ENCODE data around the gene C19orf18.

C19orf18 gene

GRCh38 chr19:57954996-57955395 lies 19.3 kb downstream of the C19orf18 start:
- no peak for DNase-seq (ENCODE audit: low spot score)
- POLR2A ChIA-PET (ENCODE audit: low non-redundant PET) = no interaction called here
- TF ChIP-seq CTCF (conservative IDR thresholded peaks at IDR 0.05; ENCODE audit: low read depth) = no peak
- CTCF ChIA-PET = no interaction called here
- no peak overlapping the region for H3K27ac ChIP-seq

- ChIA-PET CTCF (no interaction called here), POLR2A (ENCODE audit: low non-redundant PET) (no interaction called here)
- no peak overlapping the region for H3K27ac ChIP-seq
- no peak for DNase-seq (ENCODE audit: low spot score)
- no peak for TF ChIP-seq CTCF (conservative IDR thresholded peaks at IDR 0.05; ENCODE audit: low read depth)
These were observed 24.6 kb downstream of the C19orf18 start for GRCh38 chr19:57949702-57950101.

GRCh38 chr19:57949296-57949695 lies 25.0 kb downstream of the C19orf18 start:
- no peak for TF ChIP-seq CTCF (conservative IDR thresholded peaks at IDR 0.05; ENCODE audit: low read depth)
- CTCF ChIA-PET = no interaction called here
- H3K27ac ChIP-seq = no peak overlapping the region
- no peak for DNase-seq (ENCODE audit: low spot score)
- POLR2A ChIA-PET (ENCODE audit: low non-redundant PET) = no interaction called here

GRCh38 chr19:57947419-57948134 lies 26.8 kb downstream of the C19orf18 start, which contains the start of gene ZNF256:
Gene ZNF256, minus strand, starts transcription at chr19:57947706. Its CDS starts 232 bp downstream, at chr19:57947474.
- peak; percentile 86 for DNase-seq (ENCODE audit: low spot score)
- TF ChIP-seq CTCF (conservative IDR thresholded peaks at IDR 0.05; ENCODE audit: low read depth) = peak; percentile 55
- H3K27ac ChIP-seq = peak within 1 kb of the TSS; percentile 77
- CTCF ChIA-PET = interaction anchor here (0.6 kb wide), 1 partner anchor 513 kb away, joined by 5 read pairs; no protein-coding TSS in a partner anchor
- POLR2A ChIA-PET (ENCODE audit: low non-redundant PET) = no interaction called here

- H3K27ac ChIP-seq = peak overlapping the region; percentile 77
- DNase-seq (ENCODE audit: low spot score) = no peak
- ChIA-PET POLR2A (ENCODE audit: low non-redundant PET) (no interaction called here), CTCF (no interaction called here)
- TF ChIP-seq CTCF (conservative IDR thresholded peaks at IDR 0.05; ENCODE audit: low read depth) = no peak
These were observed 27.3 kb downstream of the C19orf18 start for GRCh38 chr19:57947088-57947418.

GRCh38 chr19:57946316-57946715 lies 28.0 kb downstream of the C19orf18 start:
- ChIA-PET POLR2A (ENCODE audit: low non-redundant PET) (no interaction called here), CTCF (no interaction called here)
- H3K27ac ChIP-seq = no peak overlapping the region
- DNase-seq (ENCODE audit: low spot score) = no peak
- TF ChIP-seq CTCF (conservative IDR thresholded peaks at IDR 0.05; ENCODE audit: low read depth) = no peak

Measured in RWPE1 (cell line).